BJ (cell line): Measurements from ENCODE around the gene SUGCT. TPM values are rescaled to one million over a fixed set of nuclear protein-coding genes. Genes with fewer than 3 reads are reported as not detected.

Experiments
- CTCF ChIA-PET: fragments of 350-600 bp; formaldehyde crosslinking; extraction: SDS; loops from one replicate; lab custom pipeline; 2021; ENCODE audit warnings: antibody characterized with exemption, inconsistent platforms; lab: Yijun Ruan, JAX
- POLR2A ChIA-PET: fragments of 300-600 bp; sonication (Branson Sonifier 250); formaldehyde crosslinking; extraction: SDS; loops from one replicate; lab custom pipeline; 2021; ENCODE audit warnings: antibody characterized with exemption; lab: Charles Lee
- DNase-seq: peaks from one replicate; pipeline ENCODE4 v3.0.0-alpha.2; 2011; ENCODE audit warnings: low read depth
- H3K27me3 ChIP-seq: 2 replicates; pipeline ENCODE4 v1.6.0; 2011; ENCODE audit warnings: low read length; ENCODE audit not compliant: control insufficient read depth, insufficient read depth
- H3K36me3 ChIP-seq: 2 replicates; pipeline ENCODE4 v1.5.1; 2011; ENCODE audit warnings: low read length; ENCODE audit not compliant: control insufficient read depth, insufficient read depth
- H3K4me3 ChIP-seq: 2 replicates; pipeline ENCODE4 v1.5.1; 2011; ENCODE audit warnings: low read depth, mild to moderate bottlenecking, control low read depth, low read length
- CTCF ChIP-seq: IDR thresholded peaks from 2 replicates; pipeline ENCODE4 v1.5.1; 2011; ENCODE audit warnings: low read depth, mild to moderate bottlenecking, control low read depth, inconsistent platforms, low read length, moderate library complexity; ENCODE audit not compliant: insufficient read depth
- polyA plus RNA-seq: library from polyadenylated mRNA; depleted of rRNA; stranded (reverse); fragments of >200 nt; gene quantifications from 2 replicates; pipeline ENCODE4 v1.2.3, GENCODE V29; 2011

Gene SUGCT
- polyA plus RNA-seq, 1 experiment, result 10.6 TPM

GRCh38 chr7:40865441-40866233 is 730.8 kb downstream of the SUGCT start:
- ChIA-PET CTCF (interaction anchor here (0.9 kb wide), 1 partner anchor 16 kb away, joined by 3 read pairs; no protein-coding TSS in a partner anchor), POLR2A (no interaction called here)
- H3K36me3 ChIP-seq, result no peaks in the 10 kb centered on the region
- no peak for TF ChIP-seq CTCF
- H3K4me3 ChIP-seq, result no peak overlapping the region
- DNase-seq, result no peak
- no peaks in the 10 kb centered on the region for H3K27me3 ChIP-seq

GRCh38 chr7:40866601-40867000 is 731.8 kb downstream of the SUGCT start:
- Histone ChIP-seq H3K4me3 (no peak overlapping the region), H3K36me3 (no peaks in the 10 kb centered on the region), H3K27me3 (no peaks in the 10 kb centered on the region)
- no peak for DNase-seq
- no peak for TF ChIP-seq CTCF
- ChIA-PET CTCF (interaction anchor here (0.9 to 1.0 kb wide), 2 partner anchors 15 to 850 kb away, joined by 3 read pairs; no protein-coding TSS in a partner anchor), POLR2A (no interaction called here)

- no peaks in the 10 kb centered on the region for H3K36me3 ChIP-seq
- ChIA-PET CTCF (no interaction called here), POLR2A (no interaction called here)
- no peak overlapping the region for H3K4me3 ChIP-seq
- no peak for DNase-seq
- H3K27me3 ChIP-seq, result no peaks in the 10 kb centered on the region
- TF ChIP-seq CTCF, result no peak
These were observed 735.3 kb downstream of the SUGCT start for GRCh38 chr7:40870108-40870507.

GRCh38 chr7:40873248-40873647 is 738.4 kb downstream of the SUGCT start:
- no peak for TF ChIP-seq CTCF
- no peaks in the 10 kb centered on the region for H3K36me3 ChIP-seq
- no peak overlapping the region for H3K4me3 ChIP-seq
- CTCF ChIA-PET, result no interaction called here
- H3K27me3 ChIP-seq, result no peaks in the 10 kb centered on the region
- POLR2A ChIA-PET, result interaction anchor here (0.5 to 0.6 kb wide), 2 partner anchors 63 to 1048 kb away, joined by 5 read pairs; no protein-coding TSS in a partner anchor
- DNase-seq, result peak; percentile 16

- POLR2A ChIA-PET, result no interaction called here
These were observed 740.0 kb downstream of the SUGCT start for GRCh38 chr7:40874756-40875155.

More at GRCh38 chr7:40874756-40875155, 740.0 kb downstream of the SUGCT start:
- no peak for TF ChIP-seq CTCF
- CTCF ChIA-PET, result interaction anchor here (1.1 kb wide), 1 partner anchor 332 kb away, joined by 3 read pairs; no protein-coding TSS in a partner anchor
- DNase-seq, result no peak
- Histone ChIP-seq H3K27me3 (no peaks in the 10 kb centered on the region), H3K36me3 (no peaks in the 10 kb centered on the region), H3K4me3 (no peak overlapping the region)
